GM10266 (cell line): Measurements from ENCODE around the gene CD79A.

Experiments
- DNase-seq: peaks from one replicate; pipeline ENCODE4 v3.0.0; 2012; ENCODE audit errors: extremely low spot score
- TF ChIP-seq, protein P1 (sequence below): IDR thresholded peaks from 2 replicates; pipeline ENCODE4 v1.5.1; 2012; ENCODE audit warnings: mild to moderate bottlenecking, low read depth; ENCODE audit not compliant: control insufficient read depth, insufficient read depth; ENCODE audit errors: missing control alignments

CD79A gene

GRCh38 chr19:41877916-41878905, 1.1 kb downstream of the CD79A start:
- DNase-seq = peak; percentile 77
- TF ChIP-seq, protein P1, sequence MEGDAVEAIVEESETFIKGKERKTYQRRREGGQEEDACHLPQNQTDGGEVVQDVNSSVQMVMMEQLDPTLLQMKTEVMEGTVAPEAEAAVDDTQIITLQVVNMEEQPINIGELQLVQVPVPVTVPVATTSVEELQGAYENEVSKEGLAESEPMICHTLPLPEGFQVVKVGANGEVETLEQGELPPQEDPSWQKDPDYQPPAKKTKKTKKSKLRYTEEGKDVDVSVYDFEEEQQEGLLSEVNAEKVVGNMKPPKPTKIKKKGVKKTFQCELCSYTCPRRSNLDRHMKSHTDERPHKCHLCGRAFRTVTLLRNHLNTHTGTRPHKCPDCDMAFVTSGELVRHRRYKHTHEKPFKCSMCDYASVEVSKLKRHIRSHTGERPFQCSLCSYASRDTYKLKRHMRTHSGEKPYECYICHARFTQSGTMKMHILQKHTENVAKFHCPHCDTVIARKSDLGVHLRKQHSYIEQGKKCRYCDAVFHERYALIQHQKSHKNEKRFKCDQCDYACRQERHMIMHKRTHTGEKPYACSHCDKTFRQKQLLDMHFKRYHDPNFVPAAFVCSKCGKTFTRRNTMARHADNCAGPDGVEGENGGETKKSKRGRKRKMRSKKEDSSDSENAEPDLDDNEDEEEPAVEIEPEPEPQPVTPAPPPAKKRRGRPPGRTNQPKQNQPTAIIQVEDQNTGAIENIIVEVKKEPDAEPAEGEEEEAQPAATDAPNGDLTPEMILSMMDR = peak; percentile 3

DNA sequence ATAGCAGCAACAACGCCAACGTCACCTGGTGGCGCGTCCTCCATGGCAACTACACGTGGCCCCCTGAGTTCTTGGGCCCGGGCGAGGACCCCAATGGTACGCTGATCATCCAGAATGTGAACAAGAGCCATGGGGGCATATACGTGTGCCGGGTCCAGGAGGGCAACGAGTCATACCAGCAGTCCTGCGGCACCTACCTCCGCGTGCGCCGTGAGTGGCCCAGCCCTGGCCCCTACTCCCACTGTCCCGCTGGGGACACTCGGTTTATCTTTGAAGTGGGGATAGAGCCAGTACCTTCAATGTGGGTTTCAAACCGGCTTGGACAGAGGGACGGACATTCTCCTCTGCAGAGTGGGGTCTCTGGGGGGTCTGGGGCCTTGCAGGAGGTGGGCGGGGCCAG, 2.0 kb downstream of the CD79A start:
- TF ChIP-seq, protein P1 = no peak
- DNase-seq = no peak

GRCh38 chr19:41879670-41880328, 2.7 kb downstream of the CD79A start:
- no peak for DNase-seq
- TF ChIP-seq, protein P1 = no peak

DNA sequence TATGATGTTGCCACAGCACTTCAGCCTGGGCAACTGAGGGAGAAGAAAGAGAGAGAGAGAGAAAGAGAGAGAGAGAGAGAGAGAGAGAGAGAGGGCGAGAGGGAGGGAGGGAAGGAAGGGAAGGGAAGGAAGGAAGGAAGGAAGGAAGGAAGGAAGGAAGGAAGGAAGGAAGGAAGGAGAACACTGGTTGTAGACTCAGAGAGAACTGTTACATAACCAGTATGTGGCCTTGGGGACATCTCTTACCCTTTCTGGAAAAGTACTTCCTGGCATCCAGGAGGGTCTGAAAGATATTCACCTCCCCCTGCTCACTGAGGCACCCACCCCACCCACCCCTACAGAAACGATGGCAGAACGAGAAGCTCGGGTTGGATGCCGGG, 3.2 kb downstream of the CD79A start:
- TF ChIP-seq, protein P1 = no peak
- no peak for DNase-seq

DNA sequence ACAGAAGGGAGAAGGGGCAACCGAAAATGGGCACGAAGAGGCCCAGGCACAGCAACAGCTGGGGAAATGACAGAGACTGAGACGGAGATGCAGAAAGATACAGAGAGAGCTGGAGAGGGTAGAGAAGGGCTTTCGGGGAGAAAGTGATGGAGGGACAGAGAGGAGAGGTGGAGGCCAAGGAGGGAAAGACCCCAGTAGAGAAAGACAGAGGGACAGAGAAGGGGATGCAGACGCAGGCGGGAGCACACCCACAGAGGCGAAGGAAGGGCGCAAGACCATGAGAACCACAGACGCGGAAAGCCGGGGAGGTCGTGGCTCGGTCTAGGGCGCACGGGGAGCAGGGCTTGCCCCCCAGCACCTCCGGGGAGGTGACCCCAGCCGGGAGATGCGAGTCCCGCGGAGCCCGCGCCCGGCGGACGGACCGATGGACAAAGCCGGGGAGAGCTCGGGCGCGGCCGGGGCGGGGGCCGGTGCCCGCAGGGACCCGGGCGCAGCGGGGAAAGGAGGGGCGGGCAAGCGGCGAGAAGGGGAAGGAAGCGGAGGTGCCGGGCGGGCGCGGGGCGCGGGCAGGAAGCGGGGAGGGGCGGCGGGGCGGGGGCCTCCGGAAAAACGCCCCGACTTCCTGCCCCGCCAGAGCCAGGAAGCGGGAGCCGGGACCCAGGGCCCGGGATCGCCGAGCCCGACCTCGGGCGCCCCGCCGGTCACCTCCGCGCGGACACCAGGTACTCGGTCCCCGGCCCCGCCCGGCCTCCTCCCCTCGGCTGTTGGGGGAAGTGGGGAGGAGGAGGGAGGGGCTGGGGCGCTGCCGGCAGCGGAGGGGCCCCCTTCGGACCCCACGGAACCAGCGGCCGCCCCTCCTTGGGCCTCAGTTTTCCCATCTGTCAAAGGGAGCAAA, 5.7 kb downstream of the CD79A start, which contains the start of gene ARHGEF1:
ARHGEF1 (plus strand) TSS at position 617 of the 895 bp plus-strand sequence. CDS start 4,899 bp downstream, outside the sequence.
- TF ChIP-seq, protein P1 = no peak
- peak; percentile 68 for DNase-seq

- no peak for DNase-seq
- TF ChIP-seq, protein P1 = no peak
These were observed 6.4 kb downstream of the CD79A start for GRCh38 chr19:41883463-41883820.
